Raji (cell line): ENCODE results near the gene MTRR.

Experiments
- POLR2A ChIP-seq: IDR thresholded peaks from 2 replicates; pipeline ENCODE4 v1.6.1; 2011; ENCODE audit warnings: low read depth, low read length, control low read depth; ENCODE audit not compliant: insufficient read depth

The MTRR gene

DNA sequence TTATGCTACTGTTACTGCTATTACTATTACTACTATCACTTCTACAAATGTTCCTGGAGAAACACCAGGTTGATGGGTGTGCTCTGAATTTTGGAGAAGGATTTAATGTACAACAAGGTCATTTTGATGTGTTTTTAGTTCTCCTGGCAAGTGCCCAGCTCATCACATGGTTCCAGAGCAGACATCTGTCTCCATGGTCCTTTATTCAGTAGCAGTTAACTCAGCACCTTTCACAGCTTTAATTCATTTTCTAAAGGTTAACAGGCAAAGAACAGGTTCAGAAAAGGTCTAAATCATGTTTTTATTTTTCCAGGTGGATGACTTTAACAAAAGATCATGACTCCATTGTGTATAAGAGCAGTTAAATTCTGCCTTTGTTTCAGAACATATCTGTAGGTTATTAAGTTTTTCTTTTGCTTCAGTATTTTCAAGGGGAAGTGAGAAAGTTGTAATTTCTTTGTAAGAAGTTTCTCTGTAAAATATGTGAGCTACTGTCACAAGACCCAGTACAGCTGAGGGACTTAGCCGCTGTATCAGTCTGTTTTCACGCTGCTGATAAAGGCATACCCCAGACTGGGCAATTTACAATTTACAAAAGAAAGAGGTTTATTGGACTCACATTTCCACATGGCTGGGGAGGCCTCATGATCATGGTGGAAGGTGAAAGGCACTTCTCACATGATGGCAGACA, 41.9 kb downstream of the MTRR start:
- TF ChIP-seq POLR2A = no peak

DNA sequence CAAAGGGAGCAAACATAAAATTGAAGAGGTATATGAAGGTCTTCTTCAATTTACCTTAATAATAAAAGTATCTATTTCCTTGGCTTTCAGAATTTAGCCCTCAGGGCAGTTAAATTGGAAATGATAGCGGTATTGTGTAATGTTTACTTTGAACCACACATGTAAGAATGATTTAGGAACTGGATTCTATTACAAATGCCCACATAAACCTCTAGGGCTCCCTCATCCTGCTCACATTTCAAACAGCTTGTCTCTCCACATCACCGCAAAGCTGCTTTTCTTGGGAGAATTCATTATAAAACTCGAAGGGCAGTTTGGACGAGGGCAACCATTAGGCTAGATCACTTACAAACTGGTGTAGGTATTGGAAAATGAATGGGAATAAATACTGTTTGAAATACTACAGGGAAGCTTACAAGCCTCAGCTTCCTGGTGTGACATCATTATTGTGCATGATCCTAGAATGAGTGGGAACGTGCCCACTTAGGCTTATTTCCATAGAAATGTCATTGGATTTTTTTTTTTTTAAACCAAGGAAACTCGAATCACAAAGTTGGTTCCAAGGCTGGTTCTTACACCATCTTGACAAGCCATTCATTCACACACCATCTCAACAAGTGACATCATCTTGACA, 47.3 kb downstream of the MTRR start:
- no peak for TF ChIP-seq POLR2A

DNA sequence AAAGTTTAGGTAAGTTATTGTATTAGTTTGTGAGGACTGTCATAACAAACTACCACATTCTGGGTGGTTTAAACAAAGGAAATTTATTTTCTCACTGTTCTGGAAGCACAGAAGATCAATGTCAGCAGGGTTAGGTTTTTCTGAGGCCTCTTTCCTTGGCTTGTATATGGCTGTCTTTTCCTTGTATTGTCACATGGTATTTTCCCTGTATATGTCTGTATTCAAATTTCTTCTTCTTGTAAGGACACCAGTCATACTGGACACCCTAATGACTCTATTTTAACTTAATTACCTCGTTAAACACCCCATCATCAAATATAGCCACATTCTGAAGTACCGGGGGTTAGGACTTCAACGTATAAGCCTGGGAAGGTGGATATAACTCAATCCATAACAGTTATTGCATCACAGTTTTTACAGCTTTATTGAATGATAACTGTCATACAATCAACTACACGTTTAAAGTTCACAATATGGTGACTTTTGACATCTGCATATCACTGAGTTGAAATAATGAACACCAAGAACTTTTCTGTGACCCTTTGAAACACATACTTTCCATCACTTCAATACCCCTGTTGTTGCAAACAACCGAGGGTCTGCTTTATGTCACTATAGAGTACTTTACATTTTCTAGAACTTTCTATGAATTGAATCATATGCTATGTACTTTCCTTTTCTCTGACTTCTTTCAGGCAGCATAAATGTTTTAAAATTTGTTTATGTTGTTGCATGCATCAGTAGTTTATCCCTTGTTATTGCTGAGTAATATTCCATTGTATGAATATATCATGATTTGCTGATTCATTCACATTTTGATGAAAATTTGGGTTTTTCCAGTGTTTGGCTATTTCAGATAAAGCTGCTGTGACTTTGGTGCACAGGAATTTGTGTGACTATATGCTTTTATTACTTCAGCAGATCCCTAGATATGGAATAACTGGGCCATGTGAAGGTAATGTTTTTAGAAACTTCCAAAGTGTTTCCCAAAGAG, 48.5 kb downstream of the MTRR start:
- TF ChIP-seq POLR2A = no peak

DNA sequence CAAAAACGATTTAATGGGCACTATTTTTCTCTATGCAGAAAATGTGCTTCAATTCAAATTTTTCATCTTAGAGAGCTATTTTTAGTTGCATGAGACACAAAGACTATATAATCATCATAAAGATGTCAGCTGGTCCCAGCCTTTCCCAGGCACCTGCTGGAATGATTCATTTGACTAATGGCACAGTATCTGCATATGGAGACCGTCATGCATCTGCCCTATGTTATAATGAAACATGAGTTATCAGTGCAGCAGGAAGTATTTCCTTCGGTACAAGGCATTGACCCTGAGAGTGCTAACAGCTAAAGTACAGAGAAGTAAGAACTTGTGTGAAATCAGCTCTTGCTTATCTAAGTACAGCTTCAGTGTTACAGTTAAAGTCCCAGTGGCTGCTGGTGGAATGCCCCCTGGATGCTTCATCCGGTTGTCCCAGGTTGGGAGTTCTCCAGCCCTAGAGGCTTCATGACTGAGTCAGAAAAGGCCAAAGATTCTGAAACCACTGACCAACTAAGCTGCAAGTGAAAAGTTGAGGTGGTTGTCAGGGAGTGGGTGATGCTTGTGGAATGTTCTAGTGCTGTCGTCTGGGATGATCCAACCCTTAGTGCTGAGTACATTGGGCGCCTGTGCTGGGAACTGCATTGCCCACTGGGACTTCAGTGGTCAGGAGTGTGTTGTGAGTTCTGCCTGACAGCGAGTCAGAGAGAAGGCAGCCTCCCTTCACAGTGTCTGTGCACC, 57.2 kb downstream of the MTRR start:
- no peak for TF ChIP-seq POLR2A

DNA sequence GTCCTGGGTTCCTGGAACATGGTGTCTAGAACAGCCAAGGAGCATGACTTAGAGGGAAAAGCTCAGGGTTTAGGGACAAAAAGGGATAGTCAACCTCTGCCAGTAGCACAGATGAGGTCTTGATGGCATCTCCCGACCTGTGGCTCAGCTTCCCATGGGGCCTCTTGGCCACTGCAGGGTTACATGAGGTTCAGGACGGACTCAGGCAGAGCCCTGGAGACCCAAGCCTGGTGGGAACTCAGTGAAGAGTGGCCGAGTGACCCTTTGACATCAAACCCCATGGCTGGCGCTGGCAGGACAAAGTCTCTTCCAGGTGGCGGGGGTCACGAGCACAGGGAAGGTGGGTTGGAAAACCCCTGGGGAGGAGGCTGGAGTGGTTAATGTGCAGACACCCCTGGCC, 57.8 kb downstream of the MTRR start:
- no peak for TF ChIP-seq POLR2A

DNA sequence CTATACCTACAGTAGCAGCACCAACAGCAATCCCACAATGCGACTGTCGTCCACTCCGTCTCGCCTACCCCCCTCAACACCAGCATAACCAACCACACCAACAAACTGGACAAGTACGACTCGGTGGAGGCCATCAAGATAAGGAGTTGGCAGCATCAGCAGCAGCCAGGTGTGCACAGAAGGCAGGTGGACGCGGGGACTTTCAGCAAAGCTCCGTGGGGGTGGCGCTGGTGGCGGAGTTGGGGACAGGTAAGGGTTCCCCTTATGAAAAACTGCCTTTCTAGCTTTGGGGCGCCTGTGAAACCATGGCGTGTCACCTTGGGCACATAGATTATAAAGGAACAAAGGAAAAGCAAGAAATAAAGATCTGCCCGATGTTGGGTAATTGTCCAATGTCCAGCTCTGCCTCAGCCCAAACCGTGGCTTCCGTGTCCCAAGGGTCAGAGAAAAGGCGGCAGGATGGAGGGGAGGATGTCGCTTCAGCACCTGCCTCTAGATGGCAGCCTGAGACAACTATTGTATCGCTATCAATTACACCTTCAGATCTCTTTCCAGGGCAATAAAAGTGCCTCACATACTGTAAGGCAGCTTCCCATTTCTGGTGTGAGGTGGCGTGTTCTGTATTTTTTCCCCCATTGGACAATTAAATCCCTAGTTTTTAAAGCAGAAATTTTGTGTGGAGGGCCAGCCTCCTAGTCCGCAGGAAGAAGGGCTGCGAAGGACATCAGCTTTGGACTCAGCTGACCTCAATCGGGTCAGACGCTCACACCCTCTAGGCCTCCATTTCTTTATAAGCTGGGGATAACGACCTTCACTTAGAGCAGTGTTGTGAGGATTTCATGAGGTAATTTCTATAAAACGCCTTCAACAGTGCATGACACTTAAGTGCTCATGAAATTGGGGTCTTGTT, 58.8 kb downstream of the MTRR start:
- no peak for TF ChIP-seq POLR2A

DNA sequence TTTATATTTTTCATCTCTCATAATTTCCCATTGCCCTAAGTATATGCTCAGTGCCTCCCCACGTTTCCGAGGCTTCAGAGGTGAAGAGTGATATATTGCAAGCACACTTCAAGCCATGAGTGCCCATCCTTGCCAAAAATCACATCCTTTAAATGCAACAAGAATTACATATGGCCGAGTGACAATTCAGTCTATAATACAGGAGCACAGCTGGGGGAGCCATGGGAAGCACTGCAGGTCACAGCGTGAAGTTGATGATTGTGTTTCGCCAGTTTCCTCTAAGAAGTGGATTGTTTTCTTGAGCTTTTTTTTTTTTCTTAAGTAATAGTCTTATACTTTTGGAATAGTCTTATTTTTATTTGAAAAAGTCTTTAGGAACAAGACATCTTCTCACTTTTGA, 61.1 kb downstream of the MTRR start:
- TF ChIP-seq POLR2A = no peak

DNA sequence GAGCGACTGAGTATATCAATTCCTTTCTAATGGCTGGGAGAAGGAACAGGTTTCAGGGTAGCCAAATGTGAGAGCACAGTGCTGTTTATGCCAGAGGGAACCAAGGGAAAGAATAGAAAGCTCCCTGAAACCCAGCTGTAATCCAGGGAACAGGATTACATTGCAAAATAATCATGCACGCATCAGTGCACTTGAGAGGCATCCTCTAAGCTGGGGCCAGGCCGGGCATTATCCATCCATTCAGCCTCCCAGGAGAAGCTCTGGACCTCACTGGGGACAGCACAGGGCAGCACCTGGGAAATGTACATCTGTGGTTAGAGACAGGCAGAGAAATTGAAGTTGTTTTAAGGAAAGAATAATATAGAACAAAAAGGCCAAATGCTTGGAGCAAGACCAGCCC, 72.7 kb downstream of the MTRR start:
- no peak for TF ChIP-seq POLR2A

DNA sequence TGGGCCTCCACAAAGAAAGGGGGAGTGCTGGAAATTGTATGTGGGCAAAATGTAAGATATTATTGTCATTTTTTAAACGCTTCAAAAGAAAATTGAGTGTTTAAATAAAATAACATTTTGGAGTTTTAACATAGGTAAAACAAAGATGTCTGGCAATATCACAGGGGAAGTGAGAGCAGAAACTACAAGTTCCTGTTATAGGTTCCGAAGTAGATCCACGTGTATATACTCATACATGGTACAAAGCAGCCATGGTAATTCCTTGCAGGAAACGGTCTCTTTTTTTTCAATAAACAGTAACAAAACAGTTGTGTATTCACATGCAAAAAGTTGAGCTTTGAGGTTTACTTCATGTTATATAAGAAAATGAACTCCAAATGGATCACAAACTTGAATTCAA, 78.4 kb downstream of the MTRR start:
- TF ChIP-seq POLR2A = no peak
